Loucy (cell line): ENCODE data around the gene OLFM4.

Experiments used
- H2AFZ ChIP-seq: fragments of 200-600 bp; sonication (generic); 2 replicates; pipeline ENCODE4 v1.6.0; 2016; ENCODE audit warnings: antibody characterized with exemption, mild to moderate bottlenecking, low read length, moderate library complexity
- H3F3A ChIP-seq: fragments of 200-600 bp; 2 replicates; pipeline ENCODE4 v1.6.0; 2016; ENCODE audit warnings: antibody characterized with exemption, low read depth, mild to moderate bottlenecking
- H3K27me3 ChIP-seq: fragments of 200-600 bp; sonication (generic); 2 replicates; pipeline ENCODE4 v1.6.1; 2014; ENCODE audit warnings: low read length, mild to moderate bottlenecking; ENCODE audit not compliant: insufficient read depth, poor library complexity, severe bottlenecking
- H3K36me3 ChIP-seq: fragments of 200-600 bp; sonication (generic); 2 replicates; pipeline ENCODE4 v1.6.1; 2016; ENCODE audit warnings: low read length; ENCODE audit not compliant: insufficient read depth
- H3K4me1 ChIP-seq: fragments of 200-600 bp; sonication (generic); 2 replicates; pipeline ENCODE4 v1.5.1; 2014; ENCODE audit warnings: low read length, mild to moderate bottlenecking; ENCODE audit not compliant: insufficient read depth, poor library complexity, severe bottlenecking
- H3K4me2 ChIP-seq: fragments of 200-600 bp; sonication (generic); 2 replicates; pipeline ENCODE4 v1.6.0; 2014; ENCODE audit warnings: antibody characterized with exemption, low read length, low read depth, mild to moderate bottlenecking; ENCODE audit not compliant: poor library complexity, severe bottlenecking
- H3K4me3 ChIP-seq: fragments of 200-600 bp; sonication (generic); 2 replicates; pipeline ENCODE4 v1.5.1; 2014; ENCODE audit warnings: low read length, mild to moderate bottlenecking, mixed read lengths; ENCODE audit not compliant: poor library complexity, severe bottlenecking
- H3K79me2 ChIP-seq: fragments of 200-600 bp; sonication (generic); 2 replicates; pipeline ENCODE4 v1.6.1; 2014; ENCODE audit warnings: low read length; ENCODE audit not compliant: insufficient read depth
- H3K9ac ChIP-seq: fragments of 200-600 bp; sonication (generic); 2 replicates; pipeline ENCODE4 v1.6.0; 2014; ENCODE audit warnings: mild to moderate bottlenecking, low read depth, low read length, moderate library complexity; ENCODE audit not compliant: poor library complexity, severe bottlenecking
- H3K9me2 ChIP-seq: fragments of 200-600 bp; sonication (generic); replicated peaks from 2 replicates; pipeline ENCODE4 v1.6.1; 2016; ENCODE audit warnings: low read depth, low read length, mixed read lengths
- H3K9me3 ChIP-seq: fragments of 200-600 bp; sonication (generic); 2 replicates; pipeline ENCODE4 v1.6.1; 2014; ENCODE audit warnings: mild to moderate bottlenecking, antibody characterized with exemption, low read length, low read depth; ENCODE audit not compliant: insufficient read depth
- H4K20me1 ChIP-seq: fragments of 200-600 bp; sonication (generic); 2 replicates; pipeline ENCODE4 v1.6.0; 2014; ENCODE audit warnings: antibody characterized with exemption, low read length, mild to moderate bottlenecking; ENCODE audit not compliant: insufficient read depth, poor library complexity, severe bottlenecking
- CTCF ChIP-seq: fragments of 200-600 bp; sonication (generic); conservative IDR thresholded peaks from 2 replicates; pipeline ENCODE4 v1.5.1; 2014; ENCODE audit warnings: mild to moderate bottlenecking, antibody characterized with exemption, low read length
- EZH2phosphoT487 ChIP-seq: fragments of 200-600 bp; IDR thresholded peaks from 2 replicates; pipeline ENCODE4 v1.6.1; 2018; ENCODE audit warnings: antibody characterized with exemption, mild to moderate bottlenecking, moderate library complexity, borderline replicate concordance

The OLFM4 gene

GRCh38 chr13:53066411-53066810 lies 37.8 kb downstream of the OLFM4 start:
- H3K4me2 ChIP-seq = no peak overlapping the region
- no peaks in the 10 kb centered on the region for H3K79me2 ChIP-seq
- H2AFZ ChIP-seq = no peak overlapping the region
- no peaks in the 10 kb centered on the region for H3K9me3 ChIP-seq
- no peaks in the 10 kb centered on the region for H3K36me3 ChIP-seq
- H4K20me1 ChIP-seq = no peaks in the 10 kb centered on the region
- H3K4me3 ChIP-seq = no peak overlapping the region
- no peaks in the 10 kb centered on the region for H3K27me3 ChIP-seq
- H3K9ac ChIP-seq = no peak overlapping the region
- no peaks in the 10 kb centered on the region for H3K9me2 ChIP-seq
- H3K4me1 ChIP-seq = no peaks in the 10 kb centered on the region
- H3F3A ChIP-seq = no peaks in the 10 kb centered on the region
- TF ChIP-seq EZH2phosphoT487 (no peak), CTCF (no peak)

GRCh38 chr13:53068585-53069520 lies 40.2 kb downstream of the OLFM4 start:
- Histone ChIP-seq H3K27me3 (no peaks in the 10 kb centered on the region), H3K9me2 (no peaks in the 10 kb centered on the region), H3F3A (no peaks in the 10 kb centered on the region), H3K4me3 (no peak overlapping the region), H3K4me2 (no peak overlapping the region), H4K20me1 (no peaks in the 10 kb centered on the region), H3K79me2 (no peaks in the 10 kb centered on the region), H3K4me1 (no peaks in the 10 kb centered on the region), H2AFZ (no peak overlapping the region), H3K9me3 (no peaks in the 10 kb centered on the region), H3K9ac (no peak overlapping the region), H3K36me3 (no peaks in the 10 kb centered on the region)
- TF ChIP-seq CTCF = no peak

GRCh38 chr13:53069800-53070199 lies 41.2 kb downstream of the OLFM4 start:
- no peak overlapping the region for H3K4me3 ChIP-seq
- H3K9me2 ChIP-seq = no peaks in the 10 kb centered on the region
- no peak overlapping the region for H2AFZ ChIP-seq
- no peaks in the 10 kb centered on the region for H3K9me3 ChIP-seq
- no peak overlapping the region for H3K9ac ChIP-seq
- H3K27me3 ChIP-seq = no peaks in the 10 kb centered on the region
- H3K36me3 ChIP-seq = no peaks in the 10 kb centered on the region
- no peaks in the 10 kb centered on the region for H3K79me2 ChIP-seq
- no peak for TF ChIP-seq EZH2phosphoT487
- no peak for TF ChIP-seq CTCF
- H4K20me1 ChIP-seq = no peaks in the 10 kb centered on the region
- H3K4me2 ChIP-seq = no peak overlapping the region
- H3F3A ChIP-seq = no peaks in the 10 kb centered on the region
- no peaks in the 10 kb centered on the region for H3K4me1 ChIP-seq
